OCI-LY1 (cell line): Measurements from ENCODE around the gene HOTAIR.

Experiments used
- CTCF ChIP-seq: fragments of 200-600 bp; sonication (generic), shearing (Covaris generic); IDR thresholded peaks from 2 replicates; pipeline ENCODE4 v1.5.1; 2017; ENCODE audit warnings: mild to moderate bottlenecking, antibody characterized with exemption, low read length, moderate library complexity, mixed read lengths
- EZH2 ChIP-seq: fragments of 200-600 bp; sonication (generic), shearing (Covaris generic); IDR thresholded peaks from 2 replicates; pipeline ENCODE4 v1.8.0; 2017; ENCODE audit warnings: borderline replicate concordance, mixed run types, mild to moderate bottlenecking, antibody characterized with exemption, low read length, moderate library complexity, mixed read lengths

GRCh38 chr12:53991077-53991460 lies 16.3 kb upstream of the HOTAIR start:
- TF ChIP-seq CTCF: no peak
- no peak for TF ChIP-seq EZH2
